ENCODE results near the gene PCNT. TPM values are rescaled to one million over a fixed set of nuclear protein-coding genes. Genes with fewer than 3 reads are reported as not detected.
"Not testable (repeated sequence)": the region's sequence is repeated elsewhere in the genome, so short reads cannot be mapped to it uniquely, and the experiment has no call there.

Gene PCNT
- total RNA-seq, 1 donor from 2014 or later: 15.9 TPM

DNA sequence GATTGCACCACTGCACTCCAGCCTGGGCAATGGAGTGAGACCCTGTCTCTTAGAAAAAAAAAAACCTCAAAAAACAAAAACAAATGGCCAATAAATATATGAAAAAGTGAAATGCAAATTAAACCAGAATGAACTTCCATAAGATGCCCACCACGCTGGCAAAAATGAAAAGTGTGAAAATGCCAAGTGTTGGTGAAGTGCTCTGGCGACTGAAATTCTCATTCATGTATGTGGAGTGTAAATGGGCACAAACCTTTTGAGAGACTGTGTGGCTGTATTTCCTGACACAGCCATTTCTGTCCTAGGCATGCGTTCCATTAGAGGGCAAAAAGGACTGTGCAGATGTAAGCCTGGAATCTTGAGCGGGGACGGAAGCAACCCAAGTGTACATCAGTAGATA, 19.5 kb upstream of the PCNT start:
- DNase-seq (ENCODE audit: low spot score): no peak

DNA sequence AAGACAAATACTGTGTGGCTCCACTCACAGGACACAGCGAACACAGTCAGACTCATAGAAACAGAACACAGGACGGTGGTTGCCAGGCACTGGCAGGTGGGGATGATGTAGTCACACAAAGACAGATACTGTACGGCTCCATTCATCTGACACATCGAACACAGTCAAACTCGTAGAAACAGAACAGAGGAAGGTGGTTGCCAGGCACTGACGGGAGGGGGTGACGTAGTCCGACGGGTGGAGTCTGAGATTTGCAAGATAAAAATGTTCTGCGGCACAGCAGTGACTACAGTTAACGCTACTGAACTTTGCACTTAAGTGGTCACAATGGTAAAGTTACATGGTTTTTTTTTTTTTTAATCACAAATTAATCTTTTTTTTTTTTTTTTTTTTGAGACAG, 19.0 kb upstream of the PCNT start:
- DNase-seq (ENCODE audit: low spot score): no peak

DNA sequence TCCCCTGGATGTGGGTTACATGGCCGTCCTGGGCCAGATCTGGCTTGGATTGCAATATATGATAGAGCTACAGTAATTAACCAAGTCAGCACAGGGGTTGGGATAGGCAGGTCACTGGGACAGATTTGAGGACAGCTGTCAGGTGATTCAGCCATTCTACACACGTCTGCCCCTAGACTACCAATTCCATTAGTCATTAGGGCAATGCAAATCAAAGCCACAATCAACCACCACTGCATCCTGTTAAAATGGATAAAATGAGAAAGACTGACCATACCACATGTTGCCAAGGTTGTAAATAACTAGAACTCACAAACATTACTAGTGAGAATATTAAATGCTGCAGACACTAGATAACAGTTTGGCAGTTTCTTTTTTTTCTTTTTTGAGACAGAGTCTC, 16.3 kb upstream of the PCNT start:
- DNase-seq (ENCODE audit: low spot score): no peak

DNA sequence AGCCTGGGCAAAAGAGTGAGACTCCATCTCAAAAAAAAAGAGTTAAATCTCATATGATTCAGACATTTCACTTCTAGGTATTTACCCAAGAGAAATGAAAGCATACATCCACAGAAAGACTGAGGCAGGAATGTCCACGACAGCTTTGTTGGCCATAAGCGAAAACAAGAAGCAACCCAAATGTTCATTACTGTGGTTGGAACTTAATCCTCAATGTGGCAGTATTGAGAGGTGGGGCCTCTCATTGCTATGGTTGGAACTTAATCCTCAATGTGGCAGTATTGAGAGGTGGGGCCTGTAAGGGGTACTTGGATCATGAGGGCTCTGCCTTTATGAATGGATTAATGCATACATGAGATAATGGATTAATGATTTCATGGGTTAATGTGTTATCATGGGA, 15.5 kb upstream of the PCNT start:
- DNase-seq (ENCODE audit: low spot score): no peak

DNA sequence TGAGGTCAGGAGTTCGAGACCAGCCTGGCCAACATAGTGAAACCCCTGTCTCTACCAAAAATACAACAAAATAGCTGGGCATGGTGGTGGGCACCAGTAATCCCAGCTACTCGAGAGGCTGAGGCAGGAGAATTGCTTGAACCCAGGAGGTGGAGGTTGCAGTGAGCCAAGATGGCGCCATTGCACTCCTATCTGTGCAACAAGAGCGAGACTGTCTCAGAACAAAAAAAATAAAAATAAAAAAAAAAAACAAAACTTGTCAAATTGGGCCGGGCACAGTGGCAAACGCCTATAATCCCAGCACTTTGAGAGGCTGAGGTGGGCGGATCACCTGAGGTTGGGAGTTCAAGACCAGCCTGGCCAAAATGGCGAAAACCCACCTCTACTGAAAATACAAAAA, 13.7 kb upstream of the PCNT start:
- DNase-seq (ENCODE audit: low spot score): not testable (repeated sequence)

DNA sequence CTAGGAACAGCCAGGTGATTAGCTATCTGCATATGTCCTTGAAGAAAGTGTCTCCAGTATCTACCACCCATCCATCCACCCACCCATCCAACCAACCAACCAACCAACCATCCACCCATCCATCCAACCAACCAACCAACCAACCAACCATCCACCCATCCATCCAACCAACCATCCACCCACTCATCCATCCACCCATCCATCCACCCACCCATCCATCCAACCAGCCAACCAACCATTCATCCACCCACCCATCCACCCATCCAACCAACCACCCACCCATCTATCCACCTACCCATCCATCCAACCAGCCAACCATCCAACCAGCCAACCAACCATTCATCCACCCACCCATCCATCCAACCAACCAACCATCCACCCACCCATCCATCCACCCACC, 12.4 kb upstream of the PCNT start:
- DNase-seq (ENCODE audit: low spot score): no peak

DNA sequence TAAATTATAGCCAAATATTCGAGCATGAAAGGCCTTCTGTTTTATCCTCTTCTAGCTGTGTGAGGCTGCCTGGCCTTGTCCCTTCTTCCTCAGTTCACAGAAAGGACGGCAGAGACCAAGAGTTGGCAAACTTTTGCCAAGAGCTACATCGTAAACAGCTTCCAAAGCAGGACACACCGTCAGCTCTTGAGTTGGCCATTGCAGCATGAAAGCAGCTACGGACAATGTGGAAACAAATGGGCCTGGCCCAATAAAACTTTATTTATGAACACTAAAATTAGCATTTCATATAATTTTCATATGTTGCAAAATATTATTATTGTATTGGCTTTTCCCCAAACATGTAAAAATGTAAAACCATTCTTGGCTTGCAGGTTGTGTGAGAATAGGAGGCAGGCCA, 11.0 kb upstream of the PCNT start:
- no peak for DNase-seq (ENCODE audit: low spot score)

DNA sequence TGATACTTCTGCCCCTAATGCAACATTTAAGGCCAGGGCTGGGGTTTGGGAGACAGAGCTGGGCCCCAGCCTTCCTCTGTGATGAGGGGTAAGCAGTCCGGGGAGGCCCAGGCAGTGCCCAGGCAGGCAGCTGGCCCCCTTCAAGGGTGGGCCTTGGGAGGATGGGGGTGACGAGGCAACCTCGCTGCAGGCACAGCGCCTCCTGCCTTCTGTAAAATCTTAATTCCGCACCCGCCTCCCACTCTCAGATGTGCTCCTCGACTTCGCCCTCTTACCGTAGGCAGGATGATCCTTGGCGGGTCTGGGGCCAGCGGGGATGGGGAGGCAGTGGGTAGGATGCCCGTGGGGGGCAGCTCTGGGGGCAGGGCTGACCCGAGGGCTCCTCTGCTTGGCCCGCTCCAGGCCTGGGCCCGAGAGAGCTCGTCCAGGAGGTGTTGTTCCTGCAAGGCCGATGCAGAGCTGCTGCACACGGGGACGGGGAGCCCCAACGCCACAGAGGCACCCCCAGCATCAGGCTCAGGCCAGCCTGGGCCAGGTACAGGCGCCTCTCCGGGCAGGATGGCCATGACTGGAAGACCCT, 9.4 kb upstream of the PCNT start:
- no peak for DNase-seq (ENCODE audit: low spot score)

DNA sequence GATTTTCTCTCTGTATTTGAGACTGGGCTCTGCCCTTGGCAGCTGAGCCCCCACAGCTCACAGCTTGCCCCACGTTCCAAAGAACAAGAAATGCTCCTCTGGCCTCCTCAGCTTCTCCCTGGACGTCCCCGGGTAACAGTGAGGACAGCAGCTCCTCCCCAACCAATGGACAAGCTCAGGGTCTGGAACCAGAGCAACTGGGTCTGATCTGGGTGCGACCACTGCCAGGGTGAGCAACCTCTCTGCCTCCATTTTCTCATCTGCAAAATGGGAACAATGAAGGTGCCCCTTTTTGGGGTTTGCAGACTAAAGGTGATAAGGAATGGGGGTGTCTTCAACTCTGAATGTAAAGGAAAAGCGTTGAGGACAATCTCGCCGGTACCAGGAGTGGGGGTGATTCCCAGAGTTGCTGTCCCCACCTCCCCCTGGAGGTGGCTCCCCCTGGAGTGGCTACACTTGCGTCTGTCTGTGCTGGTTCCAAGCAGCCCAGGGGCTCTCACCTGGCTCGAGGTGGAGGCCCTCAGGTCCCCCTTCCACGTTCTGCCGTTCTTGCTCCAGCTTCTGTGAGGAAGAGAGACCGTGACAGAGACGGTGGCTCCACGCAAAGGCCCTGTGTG, 7.1 kb upstream of the PCNT start:
- DNase-seq (ENCODE audit: low spot score): no peak

DNA sequence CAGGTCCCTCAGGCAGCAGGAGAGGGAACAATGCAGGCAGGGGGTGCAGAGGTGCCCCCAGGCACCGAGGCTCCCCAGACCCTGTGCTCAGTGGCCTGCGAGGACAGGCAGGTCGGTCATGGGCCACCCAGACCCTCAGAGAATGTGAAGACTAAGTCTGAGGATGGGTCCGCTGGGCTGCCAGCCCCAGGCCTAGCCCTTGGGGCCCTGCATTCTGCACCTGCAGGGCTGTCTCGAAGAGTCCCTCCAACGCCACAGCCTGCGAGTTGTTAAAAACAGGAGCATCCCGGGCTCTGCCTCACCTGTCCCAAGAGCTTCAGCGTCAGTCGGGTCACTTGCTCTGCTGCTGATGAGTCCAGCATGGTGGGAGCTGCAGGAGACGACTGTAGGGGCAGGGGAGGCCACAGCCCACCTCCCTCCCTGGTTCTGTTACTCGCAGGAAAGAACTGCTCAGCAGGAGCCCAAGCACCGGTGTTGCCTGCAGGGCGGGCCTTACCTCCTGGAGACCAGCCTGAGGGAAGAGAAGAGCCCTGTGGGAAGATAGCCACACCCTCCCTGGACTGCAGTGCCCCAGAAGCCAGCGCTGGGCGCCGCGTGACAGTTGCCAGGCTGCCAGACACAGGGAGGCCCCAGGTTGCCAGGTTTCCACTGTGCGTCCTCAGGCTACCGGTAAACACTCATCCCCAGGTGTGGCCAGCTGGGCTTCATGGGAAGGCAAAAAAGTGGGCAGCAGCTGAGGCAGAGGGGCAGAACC, 6.1 kb upstream of the PCNT start:
- no peak for DNase-seq (ENCODE audit: low spot score)

DNA sequence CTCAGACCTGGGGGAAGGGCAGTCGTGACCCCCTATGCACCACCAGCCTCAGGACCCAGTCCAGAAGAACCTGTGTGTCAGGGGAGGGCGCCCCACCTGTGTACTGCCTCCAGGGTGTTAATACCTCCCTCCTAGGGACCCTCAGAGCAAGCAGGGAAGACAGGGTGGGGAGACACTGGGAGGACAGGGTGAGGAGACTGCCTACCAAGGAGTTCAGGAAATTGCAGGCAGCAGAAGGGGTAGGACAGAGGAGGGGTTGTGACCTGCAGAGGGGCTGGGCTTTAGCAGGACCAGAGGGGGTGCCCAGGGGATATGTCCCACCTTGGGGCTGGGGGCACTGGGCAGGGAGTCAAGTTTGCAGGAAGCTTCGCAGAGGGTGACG, 5.5 kb upstream of the PCNT start:
- no peak for DNase-seq (ENCODE audit: low spot score)

DNA sequence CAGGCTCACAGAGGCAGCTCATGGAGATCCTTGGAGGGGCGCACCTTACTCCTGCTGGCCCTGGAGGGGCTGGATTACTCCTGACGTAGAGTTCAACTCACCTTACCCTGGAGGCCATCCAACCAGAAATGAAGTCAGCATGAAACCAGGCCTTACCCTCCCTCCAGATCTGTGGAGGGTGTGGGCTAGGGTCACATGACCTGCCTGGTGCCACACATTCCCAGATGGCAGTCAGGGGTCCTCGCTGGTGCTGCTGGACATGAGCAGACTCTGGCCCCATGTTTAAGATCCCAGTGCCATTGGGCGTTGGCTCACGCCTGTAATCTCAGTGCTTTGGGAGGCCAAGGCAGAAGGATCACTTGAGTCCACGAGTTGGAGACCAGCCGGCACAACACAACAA, 4.8 kb upstream of the PCNT start:
- no peak for DNase-seq (ENCODE audit: low spot score)

DNA sequence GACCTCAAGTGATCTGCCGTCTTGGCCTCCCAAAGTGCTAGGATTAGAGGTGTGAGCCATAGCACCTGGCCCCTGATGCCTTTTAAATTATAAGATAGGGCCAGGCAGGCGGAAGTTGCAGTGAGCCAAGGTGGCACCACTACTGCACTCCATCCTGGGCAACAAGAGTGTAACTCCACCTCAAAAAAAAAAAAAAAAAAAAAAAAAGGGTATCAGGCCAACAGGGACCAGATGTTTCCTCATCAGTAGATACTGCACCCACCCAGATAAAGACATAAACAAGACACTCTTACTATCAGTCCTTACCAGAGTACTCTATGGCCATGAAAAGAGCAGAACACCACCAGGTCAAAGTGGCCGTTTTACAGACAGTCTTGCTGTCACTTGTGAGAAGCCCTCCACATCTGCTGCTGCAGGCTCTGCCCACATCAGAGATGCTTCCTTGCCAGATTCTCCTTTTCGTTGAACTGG, 3.6 kb upstream of the PCNT start:
- DNase-seq (ENCODE audit: low spot score): no peak

DNA sequence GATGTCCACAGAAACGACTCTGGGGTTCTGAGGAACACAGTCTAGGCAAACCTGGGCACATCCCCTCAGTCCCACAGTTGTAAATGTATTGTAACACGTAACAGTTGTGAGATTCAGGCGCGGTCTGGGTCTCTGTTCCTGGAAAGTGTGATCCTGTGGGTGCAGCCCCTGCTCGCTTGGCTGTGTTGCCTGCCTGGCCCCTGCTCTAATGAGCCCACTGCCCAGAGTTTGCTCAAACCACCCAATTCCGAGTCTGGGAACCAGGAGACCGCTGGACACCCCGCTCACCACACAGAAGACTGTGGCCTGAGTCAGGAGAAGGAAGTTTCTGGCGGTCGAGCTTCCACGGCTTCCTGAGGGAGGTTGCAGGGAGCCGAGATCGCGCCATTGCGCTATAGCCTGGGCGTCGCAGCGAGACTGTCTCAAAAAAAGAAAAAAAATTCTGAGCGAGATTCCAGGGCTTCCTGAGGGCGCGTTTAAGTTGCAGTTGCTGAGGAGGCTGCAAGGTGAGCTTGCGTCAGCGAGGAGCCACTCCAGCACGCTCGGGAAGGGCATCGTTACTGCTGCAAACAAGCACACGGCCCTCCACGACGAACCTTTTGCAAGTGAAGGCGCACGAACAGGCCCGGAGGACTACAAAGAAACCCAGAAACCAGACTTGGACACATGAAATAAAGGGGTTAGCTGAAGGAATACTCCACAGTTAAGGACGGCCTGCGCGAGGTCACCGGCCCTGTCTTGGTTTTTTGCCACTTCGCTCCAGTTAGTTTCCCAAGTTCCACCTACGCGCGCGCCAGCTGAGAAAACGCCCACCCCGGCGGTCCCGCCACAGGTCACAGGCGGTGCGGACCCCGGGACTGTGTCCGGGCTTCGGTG, 1.4 kb upstream of the PCNT start:
- peak; percentile 17 for DNase-seq (ENCODE audit: low spot score)

DNA sequence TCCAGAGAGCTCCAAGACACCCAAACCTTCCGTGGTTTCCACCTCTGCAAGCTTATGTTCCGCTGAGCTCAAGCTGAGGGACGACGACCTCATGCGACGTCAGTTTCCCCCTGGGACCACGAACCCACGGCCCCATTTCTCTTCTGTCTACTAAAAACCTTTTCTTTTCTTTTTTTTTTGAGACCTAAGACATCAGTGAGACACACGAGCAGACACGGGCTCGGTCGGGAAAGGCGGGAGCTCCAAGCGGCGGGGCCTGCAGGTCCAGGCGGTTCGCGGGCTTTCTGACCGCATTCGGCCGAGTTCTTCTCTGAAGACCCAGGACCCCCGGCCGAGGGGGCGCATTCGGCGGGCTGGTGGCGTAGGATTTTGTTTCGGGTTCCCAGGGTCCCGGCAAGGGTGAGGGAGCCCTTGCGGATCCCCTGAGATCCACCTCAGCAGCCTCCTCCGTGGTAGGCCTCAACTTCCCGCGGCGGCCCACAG, 688 bp upstream of the PCNT start:
- peak; percentile 10 for DNase-seq (ENCODE audit: low spot score)

DNA sequence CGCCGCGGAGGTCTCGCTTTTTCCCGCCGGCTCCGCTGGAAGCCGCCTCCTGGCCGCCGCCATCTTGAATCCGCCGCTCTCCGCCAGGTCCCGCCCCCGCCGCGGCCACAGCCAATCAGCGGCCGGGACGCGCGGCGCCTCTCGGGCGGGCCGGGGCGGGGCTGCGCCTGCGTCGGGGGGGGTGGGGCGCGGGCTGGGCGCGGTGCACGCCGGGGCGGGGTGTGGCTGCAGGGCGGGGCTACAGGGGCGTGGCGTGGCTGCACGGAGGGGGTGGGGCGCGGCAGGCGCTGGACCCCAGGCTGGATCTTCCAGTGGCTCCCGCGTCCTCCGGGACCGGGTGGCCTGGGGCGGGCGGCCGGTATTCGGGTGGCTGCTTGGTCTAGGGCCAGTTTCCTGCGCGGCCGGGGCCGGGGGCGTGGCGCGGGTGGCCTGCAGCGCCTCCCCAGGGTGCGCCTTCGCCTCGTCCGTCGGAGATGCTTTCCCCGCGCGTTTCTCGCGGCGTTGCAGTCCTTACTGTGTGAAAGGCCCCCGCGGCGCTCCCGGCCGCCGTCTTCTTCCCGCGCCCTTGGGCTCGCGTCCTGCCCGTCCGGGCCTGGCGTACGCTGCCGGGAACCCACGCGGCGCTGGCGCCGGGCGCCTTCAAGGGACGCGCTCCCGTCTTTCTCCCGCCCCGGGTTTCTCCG, 575 bp downstream of the PCNT start:
- DNase-seq (ENCODE audit: low spot score): peak; percentile 86

DNA sequence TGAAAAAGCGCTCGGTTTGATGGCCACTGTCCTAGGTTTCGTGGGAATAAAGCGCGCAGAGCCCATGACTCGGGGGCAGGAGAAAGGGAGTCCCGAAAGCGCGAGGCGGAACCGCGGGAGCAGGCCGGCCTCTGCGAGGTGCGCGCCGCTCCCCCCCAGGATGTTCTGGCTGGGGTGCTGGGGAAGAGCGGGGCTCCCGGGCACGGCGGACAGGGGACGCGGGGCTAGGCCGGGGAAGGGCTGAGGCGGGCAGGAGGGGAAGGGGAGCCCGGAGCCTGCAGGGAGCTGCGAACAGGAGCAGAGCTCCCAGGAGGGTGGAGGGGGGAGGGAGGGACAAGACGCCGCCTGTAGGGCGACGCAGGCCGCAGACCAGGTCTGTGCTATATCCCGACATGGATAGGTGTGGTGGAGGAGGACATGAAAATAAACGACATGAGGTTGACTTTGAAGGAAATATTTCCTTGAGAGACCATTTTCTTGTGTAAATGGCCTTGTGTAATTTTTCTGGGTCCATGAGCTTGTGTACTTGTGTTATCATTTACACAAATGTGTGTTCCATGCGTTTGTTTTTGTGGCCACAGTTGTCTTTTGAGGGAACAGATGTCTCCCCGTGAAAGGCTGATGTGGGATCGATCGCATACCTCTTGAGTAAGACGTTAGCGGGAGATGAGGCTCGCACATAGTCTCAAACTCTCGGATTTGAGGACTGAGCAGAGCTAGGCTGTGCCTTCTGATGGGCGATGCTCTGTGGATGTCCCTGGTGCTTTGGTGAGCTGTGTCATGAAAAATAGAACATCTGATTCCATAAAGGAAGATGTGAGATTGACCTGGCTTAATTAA, 1.3 kb downstream of the PCNT start:
- DNase-seq (ENCODE audit: low spot score): peak; percentile 50

DNA sequence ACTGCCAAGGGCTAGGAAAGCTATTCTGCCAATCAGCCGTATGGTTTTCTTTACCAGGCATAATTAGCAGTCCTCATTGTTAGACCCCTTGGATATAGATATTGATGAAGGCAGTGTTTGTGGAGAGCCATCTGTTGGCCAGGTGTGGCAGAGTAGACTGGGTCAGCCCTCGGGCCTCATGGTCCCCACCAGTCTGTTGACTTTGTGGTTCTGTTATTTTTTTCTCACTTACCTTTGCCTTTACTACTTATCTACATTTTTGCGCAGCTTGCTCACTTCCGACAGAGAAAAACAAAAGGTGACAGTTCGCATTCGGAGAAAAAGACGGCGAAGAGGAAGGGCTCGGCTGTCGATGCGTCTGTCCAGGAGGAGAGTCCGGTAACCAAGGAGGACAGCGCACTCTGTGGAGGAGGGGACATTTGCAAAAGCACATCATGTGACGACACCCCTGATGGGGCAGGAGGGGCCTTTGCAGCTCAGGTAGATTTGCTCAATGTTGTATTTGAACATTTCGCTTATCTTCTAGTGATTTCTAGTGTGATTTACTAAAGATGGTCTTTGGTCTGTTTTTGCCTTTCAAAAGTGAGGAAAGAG, 2.3 kb downstream of the PCNT start:
- DNase-seq (ENCODE audit: low spot score): no peak

DNA sequence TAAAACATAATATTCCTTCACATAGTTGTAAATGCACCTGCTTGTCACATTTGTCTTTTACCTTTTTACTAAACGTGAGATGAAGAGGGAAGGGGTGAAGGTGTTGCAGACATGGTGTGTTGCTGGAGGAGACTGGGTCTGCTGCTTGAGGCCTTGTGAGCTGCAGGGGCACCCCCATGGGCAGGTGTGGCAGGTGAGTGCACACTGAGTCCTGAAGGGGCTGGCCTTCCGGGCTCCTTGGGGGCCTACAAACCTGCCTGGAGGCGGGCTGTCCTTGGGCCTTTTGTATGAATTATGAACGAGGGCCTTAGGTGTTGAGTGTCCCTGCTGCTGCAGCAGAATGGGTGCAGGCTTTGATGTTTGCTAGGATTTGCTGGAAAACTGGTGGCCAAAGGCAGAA, 3.8 kb downstream of the PCNT start:
- no peak for DNase-seq (ENCODE audit: low spot score)

DNA sequence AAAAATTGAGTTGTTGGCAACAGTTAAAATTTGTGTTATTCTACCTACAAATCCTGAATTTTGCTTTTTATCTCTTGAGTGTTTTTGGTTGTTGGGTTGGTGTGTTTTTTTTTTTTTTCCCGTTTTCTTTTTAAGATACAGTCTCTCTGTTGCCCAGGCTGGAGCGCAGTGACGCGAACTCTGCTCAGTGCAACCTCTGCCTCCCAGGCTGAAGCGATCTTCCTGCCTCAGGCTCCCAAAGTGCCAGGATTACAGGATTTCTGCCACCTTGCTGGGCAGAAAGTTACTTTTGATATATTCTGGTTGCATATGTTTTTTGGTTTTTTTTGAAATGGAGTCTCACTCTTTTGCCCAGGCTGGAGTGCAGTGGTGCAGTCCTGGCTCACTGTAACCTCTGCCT, 4.2 kb downstream of the PCNT start:
- no peak for DNase-seq (ENCODE audit: low spot score)

All from umbilical cord (tissue), 2 donors.